Cardiac fibroblast (primary cell): ENCODE data around the gene EIF4G1.
A peak's percentile ranks its signal among the peaks of the same experiment; 100 is the strongest.

Experiments
- DNase-seq, 2 donors: peaks; one replicate each; pipeline versions ENCODE4 v3.0.0 to v3.0.0-alpha.2; 2010; ENCODE audit warnings: low read depth in 2 of 2
- H3K4me3 ChIP-seq, 2 donors: replicated peaks in 1 of 2; 1 replicate in 1 of 2; 2 replicates in 1 of 2; pipeline ENCODE4 v1.5.1; 2011; ENCODE audit warnings: low read depth in 2 of 2, low read length in 2 of 2, mild to moderate bottlenecking in 2 of 2, moderate library complexity in 1 of 2
- CTCF ChIP-seq: IDR thresholded peaks from one replicate; pipeline ENCODE4 v1.5.1; 2011; ENCODE audit warnings: low read depth, mild to moderate bottlenecking, low read length, inconsistent platforms

EIF4G1 gene

GRCh38 chr3:184372911-184373310 is 58.5 kb downstream of the EIF4G1 start:
- no peak for TF ChIP-seq CTCF
- no peak for DNase-seq
- no peak overlapping the region for H3K4me3 ChIP-seq

GRCh38 chr3:184373422-184373821 is 59.0 kb downstream of the EIF4G1 start:
- no peak for TF ChIP-seq CTCF
- no peak overlapping the region for H3K4me3 ChIP-seq
- DNase-seq = peak; percentile 38 to 68

GRCh38 chr3:184375747-184376461 is 61.5 kb downstream of the EIF4G1 start:
- no peak for TF ChIP-seq CTCF
- no peak for DNase-seq
- H3K4me3 ChIP-seq = no peak overlapping the region

- no peak overlapping the region for H3K4me3 ChIP-seq
- no peak for DNase-seq
- no peak for TF ChIP-seq CTCF
Observed at GRCh38 chr3:184377374-184377773, 63.0 kb downstream of the EIF4G1 start.

- TF ChIP-seq CTCF = no peak
- DNase-seq = no peak
Observed at GRCh38 chr3:184377882-184378445, 63.6 kb downstream of the EIF4G1 start, which contains the start of gene THPO. Gene THPO, minus strand, starts transcription at chr3:184378207. Its CDS starts 1,948 bp downstream, at chr3:184376259.

DNA sequence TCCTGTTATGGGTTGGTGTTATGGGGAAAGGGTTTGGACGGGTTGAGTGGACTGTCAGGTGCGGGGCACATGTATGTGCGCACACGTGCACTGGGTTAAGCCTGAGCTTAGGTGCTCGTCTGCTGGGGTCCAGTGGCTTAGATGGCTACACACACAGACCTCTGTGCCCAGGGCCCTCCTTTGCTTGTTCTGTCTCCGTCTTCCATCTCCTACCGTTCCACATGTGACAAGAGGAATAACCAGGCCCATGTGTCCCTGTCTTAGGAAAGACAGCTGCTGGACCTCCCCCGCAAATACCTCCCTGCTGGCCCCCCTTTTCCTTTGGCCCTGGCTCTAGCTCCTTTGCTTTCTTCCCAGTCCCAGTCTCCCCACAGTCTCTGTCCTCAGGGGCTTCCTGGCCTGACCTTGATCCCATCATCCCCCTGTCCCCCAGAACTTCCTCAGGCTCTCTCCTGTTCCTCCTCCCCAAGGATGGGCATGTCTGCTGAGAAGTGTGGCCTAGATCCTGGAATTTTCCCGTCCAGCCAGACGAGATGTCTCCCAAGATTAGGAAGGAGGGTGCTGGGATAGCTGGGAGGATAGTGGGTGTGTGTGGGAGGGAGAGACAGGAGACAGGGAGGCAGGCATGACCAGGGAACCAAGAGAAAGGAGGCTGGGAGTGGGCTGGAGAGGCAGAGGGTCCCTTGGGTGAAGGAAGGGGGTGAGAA is 64.4 kb downstream of the EIF4G1 start:
- no peak overlapping the region for H3K4me3 ChIP-seq
- no peak for TF ChIP-seq CTCF
- DNase-seq = no peak

More at GRCh38 chr3:184377882-184378445, 63.6 kb downstream of the EIF4G1 start, which contains the start of gene THPO:
- no peak within 1 kb of the TSS for H3K4me3 ChIP-seq
